Stimulated activated CD4-positive, alpha-beta T cell treated with anti-CD3 and anti-CD28 coated beads, Interleukin-12 subunit alpha, Interleukin-12 subunit beta, amount 100 ng/mL, for 48 hours (primary cell): ENCODE results near the gene PEPD.
"Not testable (repeated sequence)": the region's sequence is repeated elsewhere in the genome, so short reads cannot be mapped to it uniquely, and the experiment has no call there.

Source experiments
- DNase-seq, 3 donors: peaks; one replicate each; pipeline ENCODE4 v3.0.0-alpha.2; 2020; ENCODE audit warnings: low read depth in 2 of 3, low spot score in 1 of 3

The PEPD gene

DNA sequence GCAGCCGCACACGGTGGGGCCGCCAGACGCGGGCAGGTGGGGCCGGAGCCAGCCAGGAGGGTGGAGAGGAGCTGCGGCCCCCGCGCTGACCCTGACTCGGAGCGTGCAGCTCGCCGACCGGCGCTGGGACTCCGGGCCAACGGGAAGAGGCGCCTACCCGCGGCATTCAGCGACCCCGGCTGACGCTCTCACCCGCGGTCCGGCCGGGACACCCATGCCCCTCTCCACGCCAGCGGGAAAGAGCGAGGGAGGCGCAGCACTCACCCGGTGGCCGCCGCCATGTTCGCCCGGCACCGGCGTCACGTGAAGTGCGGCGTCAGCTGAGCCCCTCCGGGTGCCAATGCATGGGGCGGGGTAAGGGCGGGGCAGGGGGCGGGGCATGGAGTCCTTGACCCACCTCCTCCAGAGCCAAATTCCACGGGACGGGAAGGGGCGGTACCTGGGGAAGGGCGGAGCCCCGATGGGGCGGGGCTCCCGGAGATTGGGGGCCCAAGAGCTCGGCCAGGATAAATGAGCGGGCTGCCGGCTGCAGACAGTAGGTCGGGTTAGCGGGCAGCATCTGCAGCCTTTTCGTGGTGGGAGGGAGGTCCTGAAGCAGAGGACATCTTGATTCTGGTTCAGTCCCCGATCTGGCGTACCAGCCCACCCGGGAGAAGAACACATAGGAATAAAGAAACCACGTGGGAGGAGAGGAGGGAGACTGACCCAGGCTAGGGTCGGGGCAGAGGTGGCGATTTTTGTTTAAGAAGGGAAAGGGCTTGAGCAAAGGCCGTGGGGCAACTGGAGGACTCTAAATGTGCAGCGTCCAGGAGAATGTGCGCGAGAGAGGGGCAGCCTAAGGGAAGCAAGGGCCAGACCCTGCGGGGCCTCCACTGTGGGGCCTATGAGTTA is at the start of gene PEPD:
PEPD (minus strand) TSS at position 312 of the 891 bp plus-strand sequence; CDS start at position 281, 31 bp downstream.
- DNase-seq: peak; percentile 77 to 82 (median 80)

DNA sequence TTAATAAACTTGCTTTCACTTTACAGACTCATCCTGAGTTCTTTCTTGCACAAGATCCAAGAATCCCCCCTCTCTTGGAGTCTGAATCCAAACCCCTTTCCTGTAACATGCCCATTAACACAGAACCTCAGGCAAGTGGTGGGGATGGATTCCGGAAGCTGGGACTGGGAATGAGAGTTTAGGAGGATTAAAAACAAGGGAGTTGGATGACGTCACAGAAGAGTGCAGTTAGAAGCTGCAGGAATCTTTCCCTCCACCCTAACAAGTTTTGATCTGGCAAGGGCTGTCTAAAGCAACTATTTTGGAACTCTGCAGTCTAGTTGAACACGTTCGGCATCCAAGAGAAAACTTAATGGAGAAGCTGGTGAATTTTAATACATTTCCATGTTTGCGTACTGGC is 48.2 kb upstream of the PEPD start:
- DNase-seq: no peak

DNA sequence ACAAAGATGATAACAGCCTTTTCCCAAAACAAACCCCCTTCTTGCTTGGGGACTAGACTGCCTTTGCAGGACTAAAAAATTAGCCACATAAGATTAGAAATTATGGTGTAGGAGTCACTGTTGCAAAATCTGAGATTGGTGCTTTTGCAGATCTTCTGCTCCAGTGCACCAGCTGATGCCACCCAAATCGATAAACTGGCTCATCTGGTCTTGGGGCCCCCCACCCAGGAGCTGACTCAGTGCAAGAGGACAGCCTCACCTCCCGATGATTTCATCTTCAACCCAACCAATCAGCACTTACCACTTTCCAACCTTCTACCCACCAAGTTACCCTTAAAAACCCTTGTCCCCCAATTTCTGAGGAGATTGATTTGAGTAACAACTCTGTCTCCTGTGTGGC is 47.1 kb upstream of the PEPD start:
- DNase-seq: no peak

DNA sequence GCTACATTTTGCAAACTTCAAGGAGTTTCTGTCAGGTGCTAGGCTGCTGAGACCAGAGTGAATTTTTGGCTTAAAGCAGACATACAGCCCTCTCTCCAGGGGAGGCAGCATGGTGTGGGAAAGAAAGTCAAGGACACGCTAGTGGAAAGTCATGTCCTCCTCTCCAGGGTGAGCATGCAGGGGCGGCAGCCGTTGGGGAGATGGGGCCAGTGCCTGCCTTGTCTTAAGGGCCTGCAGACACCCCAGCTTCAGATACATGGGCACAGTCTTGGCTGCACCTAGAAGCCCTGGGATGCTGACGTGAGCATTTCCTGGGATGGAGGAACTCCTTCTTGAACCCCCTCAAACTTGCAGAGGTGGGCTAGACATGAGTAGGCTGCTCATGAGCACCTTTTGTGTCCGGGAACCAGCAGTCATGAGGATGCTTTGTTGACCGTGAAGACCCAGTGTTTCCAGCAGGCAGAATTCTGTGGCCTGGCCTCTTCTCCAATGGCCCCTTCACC is 43.3 kb upstream of the PEPD start:
- DNase-seq: no peak

DNA sequence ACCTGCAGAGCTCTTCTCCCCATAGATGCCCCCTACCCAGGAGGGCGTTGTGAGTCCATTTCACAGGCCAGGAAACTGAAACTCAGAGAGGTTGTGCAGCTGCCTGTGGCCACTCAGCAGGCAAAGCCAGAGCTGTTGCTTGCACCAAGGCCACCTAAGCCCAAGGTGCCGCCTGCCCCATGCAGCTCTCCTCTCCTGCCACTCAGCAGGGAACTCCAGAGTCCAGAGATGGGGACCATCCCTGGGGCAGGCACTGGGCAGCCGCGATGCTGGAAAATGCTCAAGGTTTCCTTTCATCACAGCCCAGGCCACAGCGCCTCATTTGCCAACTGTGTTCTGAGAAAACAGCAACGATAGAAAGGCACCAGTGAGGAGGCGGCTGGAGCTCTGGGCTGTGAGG is 41.0 kb upstream of the PEPD start:
- no peak for DNase-seq

DNA sequence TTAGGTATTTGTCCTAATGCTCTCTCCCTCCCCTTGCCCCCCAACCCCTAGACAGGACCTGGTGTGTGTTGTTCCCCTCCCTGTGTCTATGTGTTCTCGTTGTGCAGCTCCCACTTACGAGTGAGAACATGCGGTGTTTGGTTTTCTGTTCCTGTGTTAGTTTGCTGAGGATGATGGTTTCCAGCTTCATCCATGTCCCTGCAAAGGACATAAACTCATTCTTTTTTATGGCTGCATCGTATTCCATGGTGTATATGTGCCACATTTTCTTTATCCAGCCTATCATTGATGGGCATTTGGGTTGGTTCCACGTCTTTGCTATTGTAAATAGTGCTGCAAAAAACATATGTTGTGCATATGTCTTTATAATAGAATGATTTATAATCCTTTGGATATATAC is 40.1 kb upstream of the PEPD start:
- not testable (repeated sequence) for DNase-seq

DNA sequence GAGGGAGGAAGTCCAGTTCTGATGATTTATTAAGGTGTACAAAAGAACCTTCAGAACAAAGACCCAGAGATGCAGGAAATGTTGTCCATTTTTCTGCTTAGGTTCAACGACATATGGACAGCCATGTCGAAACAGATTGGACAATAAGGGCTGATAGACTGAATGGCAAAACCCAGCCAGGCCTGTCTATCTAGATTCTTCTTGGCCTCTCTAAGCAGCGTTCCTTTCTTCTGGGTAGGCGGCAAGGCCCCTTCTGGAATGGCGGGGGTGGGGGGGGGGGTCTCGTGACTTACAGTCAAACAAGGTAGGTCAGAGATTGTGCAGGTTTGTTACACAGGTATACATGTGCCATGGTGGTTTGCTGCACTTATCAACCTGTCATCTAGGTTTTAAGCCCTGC is 39.7 kb upstream of the PEPD start:
- DNase-seq: no peak

DNA sequence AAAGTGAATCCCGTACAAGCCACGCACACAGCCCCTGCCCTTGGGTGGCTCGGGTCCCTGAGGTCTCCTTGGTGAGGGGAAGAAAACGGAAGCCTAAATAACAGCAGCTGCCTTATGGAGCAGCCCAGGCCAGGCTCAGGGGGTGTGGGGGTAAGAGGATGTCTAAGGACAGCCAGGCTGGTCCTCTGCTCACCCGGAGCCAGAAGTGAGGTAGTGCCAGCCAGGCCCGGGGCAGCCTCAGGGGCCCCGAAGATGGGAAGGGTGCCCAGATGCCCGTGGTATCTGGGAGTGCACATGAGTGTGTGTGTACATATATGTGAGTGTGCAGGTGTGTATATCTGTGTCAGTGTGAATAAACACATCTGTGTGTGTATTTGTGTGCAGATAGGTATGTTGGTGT is 38.4 kb upstream of the PEPD start:
- DNase-seq: no peak

DNA sequence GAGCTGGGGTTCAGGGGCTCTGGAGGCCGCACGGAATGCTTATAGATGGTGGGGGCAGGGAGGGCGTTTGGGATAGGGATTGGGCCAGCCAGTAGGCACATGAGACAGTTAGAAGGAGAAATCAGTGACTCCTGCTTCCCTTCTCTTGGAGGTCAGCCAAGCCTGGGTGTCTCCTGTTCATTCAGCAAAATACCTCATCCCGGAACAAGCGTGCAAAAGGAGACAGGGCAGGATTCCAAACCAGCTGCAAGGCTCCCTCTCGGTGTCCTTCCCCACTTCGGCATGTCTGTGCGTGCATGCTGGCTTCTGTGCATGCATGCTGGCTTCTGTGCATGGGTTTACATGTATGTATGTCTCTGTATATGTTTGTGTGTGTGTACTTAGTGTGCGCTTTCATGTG is 37.3 kb upstream of the PEPD start:
- DNase-seq: no peak

DNA sequence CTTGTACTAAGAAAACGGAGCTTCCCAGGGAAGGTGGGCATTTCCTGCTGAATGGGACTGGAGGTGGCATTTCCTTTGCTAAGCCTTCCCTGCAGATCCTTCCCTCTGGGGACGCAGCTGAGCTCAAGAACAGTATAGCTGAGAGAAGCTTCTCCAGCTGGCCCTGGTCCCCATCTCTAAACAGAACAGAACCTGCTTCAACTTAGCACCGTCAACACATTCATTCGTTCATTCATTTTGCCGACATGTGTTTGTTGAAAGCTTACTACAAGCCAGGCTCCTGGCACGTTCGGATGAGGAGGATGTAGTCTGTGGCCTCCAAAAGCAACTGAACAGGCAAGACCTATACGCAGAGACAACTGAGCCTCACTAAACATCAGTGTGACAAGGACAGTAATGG is 36.6 kb upstream of the PEPD start:
- no peak for DNase-seq

DNA sequence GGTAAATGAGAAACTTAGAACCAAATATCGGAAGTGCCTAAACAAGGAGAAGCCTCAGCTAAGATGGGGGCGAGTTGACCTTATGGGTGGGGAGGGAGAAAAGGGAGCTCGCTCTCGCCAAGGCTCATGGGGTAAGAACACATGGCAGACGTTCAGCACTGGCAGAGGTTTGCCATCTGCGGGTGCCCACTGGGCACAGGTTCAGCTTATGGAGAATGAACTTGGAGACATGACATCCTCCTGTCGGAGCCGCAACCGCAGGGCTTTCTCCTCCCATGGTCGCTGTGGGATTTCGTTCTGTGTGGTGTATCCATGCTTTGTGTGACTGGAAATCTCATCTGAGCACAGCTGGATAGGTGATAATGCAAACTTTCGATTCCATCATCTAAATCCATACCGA is 36.1 kb upstream of the PEPD start:
- DNase-seq: no peak

DNA sequence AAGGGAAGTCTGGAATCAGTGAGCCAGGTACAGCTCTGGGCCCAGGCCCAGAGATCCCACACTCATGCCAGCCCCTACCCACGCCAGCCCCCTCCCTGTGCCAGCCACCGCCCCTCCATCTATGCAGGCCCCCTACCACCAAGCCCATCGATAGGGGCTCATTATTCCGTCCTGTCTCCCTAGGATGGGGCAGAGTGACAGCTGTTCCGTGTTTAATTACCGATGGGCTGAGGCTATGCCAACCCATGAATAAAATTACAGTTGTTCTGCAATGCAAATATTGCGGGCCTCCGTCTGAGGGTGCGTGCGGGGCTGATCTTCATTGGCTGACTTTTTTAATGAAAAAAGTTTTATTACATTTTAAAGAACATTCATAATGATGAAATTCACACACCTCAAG is 35.6 kb upstream of the PEPD start:
- no peak for DNase-seq

DNA sequence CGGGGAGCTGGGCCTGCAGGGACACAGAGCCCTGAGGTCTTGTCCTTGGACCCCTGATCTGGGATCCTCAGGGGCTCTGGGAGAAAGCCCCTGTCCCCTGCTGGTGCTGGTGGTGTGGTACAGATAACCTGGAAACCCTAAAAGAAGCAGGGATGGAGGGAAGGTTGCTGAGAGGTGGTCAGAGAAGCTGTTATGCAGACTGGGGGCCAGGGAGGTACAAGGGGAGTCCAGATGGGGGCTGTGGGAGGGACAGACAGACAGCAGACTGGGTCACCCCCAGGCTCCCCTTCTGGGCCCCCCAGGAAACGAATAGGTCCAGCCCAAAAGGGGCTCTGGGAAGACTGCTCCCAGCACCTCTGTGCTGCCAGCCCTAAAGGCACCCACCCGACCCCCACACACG is 34.7 kb upstream of the PEPD start:
- DNase-seq: no peak

DNA sequence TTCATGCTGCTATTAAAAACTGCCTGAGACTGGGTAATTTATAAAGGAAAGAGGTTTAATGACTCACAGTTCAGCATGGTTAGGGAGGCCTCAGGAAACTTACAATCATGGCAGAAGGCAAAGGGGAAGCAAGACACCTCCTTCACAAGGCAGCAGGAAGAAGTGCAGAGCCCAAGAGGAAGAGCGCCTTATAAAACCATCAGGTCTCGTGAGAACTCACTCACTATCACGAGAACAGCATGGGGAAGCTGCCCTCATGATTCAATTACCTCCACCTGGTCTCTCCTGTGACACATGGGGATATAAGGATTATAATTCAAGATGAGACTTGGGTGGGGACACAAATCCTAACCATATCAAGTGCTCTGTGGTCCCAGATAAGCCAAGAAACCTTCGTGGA is 34.1 kb upstream of the PEPD start:
- DNase-seq: not testable (repeated sequence)

DNA sequence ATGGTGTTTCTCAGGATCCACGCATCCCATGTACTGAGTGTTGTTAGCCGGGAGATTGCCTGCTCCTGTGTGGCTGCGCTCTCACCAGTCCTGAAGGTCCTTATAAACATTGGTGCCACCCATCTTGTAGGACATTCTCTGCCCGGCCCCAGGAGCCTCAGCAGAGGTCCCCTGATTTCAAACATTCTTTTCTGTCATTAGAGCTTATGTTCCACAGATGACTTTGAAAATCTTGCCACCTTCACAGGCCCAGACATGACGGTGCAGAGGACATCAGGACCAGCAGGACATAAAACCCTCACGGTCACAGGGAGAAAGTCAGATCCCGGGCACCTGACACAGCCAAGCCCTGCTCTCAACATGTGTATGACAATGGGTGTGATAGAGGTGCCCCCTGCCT is 33.2 kb upstream of the PEPD start:
- no peak for DNase-seq

DNA sequence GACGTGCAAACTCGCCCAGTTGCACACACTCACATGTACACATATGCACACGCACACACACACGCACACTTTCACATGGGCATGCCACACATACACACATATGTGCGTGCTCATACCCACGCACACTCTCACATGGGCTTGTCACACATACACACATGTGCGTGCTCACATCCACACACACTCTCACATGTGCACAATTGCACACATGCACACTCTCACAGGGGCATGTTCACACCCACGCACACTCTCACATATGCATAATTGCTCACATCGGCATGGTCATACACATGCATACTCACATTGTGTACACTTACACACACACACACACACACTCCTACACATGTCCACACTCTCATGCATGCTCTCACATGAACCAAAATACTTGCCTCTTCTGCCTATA is 32.8 kb upstream of the PEPD start:
- no peak for DNase-seq

DNA sequence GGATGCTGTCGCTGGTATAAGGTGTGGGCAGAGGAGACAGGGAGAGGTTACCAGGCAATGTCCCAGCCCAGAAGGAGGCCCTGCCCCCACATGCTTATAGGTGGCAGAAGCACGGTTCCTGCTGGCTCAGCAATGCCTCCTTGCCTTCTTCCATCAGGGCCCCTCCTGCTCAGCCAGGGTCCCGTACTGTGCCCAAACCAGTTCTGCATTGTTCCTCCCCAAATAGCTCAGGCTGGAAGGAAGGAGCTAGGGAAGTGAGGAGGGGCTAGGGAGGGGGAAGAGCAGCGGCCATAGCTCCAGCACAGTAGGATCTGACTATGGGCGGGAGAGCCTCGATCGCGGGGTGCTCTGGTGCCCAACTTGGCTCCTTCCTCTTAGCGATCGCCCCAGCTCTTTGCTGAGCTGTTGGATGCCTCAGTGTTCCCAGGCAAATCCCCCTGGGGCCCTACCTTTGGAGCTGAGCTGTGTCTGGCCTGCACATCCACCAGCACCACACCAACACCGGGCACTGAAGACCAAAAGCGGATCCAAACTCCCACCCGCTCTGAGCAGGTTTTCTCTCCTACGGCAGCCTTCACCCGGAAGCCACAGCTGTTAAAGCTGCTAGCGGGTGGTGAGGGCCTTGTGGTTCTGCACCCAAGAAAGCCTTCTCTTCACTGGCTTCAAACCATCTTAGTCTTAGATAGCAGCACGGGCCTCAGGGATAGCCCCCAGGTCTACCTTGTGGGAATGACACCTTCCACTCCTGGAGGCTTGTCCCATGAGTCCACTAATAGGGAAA is 32.1 kb upstream of the PEPD start:
- no peak for DNase-seq

DNA sequence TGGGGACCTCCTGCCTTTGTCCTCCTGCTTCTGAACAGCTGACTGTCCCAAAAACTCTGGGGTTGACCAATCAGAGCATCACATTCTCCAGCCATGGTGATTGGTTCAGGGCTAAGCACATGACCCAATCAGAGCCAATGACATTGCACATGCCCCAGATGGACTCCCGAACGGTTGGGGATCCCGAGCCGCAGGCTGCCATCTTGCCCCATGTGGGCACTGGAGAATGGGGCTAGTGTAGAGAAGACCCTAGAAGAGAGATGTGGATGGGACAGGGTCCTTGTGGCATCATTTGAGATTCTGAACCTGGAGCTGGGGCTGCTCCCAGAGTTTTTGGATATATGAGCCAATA is 31.3 kb upstream of the PEPD start:
- no peak for DNase-seq

DNA sequence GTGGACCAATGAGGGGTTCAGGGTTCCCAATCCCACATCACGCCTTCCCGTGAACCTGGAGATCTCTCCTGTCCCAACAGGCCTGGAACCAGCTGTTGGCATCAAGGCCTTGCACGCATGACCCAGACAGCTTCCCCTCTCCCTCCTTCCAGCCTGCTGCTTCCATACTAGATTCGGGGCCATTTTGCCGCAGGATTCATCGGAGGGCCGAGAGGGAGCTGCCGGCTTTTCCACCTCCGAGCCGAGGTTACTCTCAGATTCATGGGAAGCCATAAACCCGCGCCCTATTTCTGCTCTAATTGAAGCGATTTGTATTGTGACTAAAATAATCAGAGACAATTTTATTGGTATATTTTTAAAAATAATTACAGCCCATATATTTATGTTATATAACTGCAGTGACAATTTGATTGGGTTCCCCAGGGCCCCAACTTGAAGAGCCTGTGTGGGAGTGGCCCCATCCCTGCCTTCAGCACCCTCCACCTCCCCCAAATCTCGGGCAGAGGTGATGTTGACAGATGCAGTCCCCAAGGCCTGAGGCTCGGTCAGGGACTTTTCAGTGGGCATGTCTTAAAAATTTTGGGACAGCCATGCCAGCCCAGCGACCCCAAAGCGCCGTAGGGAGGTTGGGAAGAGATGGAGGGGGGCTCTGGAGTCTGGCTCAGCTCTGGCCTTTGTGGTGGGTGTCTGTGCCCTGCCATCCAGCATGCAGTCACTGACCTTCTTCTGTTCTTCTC is 30.8 kb upstream of the PEPD start:
- no peak for DNase-seq

DNA sequence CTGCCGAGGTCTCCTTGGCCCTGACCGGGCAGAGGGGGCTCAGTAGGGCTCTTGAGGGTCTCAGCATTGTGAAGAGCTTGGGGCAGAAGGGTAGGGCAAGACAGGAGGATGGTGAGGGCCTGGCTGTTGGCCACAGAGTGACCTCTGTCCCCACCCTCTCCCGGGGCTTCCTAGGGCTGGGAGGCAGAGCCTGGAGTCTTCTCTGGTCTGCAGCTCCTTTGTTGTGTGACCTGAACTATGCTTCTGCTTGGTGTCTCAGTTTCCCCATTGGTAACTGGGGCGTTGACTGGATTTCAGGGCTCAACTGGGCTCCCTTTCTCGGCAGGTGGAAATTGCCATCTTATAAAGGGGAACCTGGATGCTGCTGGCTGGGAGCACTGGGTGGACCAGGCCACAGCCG is 30.1 kb upstream of the PEPD start:
- no peak for DNase-seq

DNA sequence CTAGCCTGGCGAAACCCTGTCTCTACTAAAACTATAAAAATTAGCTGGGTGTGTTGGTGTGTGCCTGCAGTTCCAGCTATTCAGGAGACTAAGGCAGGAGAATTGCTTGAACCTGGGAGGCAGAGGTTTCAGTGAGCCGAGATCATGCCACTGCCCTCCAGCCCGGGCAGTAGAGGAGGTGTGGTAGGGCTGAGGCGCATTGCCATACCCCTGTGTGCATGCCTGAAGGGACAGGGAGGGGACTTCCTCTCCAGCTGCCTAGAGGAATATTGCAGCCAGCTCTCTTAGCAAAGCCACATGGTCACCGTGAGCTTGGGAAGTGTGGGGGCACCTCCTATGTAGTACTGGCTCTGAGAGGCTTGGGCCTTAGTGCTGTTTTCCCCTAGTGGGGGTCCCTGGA is 29.2 kb upstream of the PEPD start:
- DNase-seq: no peak

DNA sequence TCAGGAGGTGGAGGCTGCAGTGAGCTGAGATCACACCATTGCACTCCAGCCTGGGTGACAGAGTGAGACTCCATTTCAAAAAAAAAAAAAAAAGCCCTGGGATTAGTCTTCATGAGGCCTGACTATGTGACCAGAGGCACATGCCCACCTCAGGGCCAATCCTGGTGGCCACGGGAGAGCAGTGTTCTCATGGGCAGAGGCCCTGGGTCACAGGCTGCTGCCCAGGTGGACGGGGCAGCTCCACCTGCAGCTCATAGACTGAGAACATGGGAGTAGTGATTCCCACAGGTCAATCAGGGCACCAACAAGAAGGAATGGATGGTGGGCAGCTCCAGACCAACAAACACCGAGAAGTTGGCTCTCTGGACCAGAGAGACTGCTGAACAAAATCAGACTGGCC is 26.1 kb upstream of the PEPD start:
- no peak for DNase-seq
